ENCODE data around the gene PRR18.
A peak's percentile ranks its signal among the peaks of the same experiment; 100 is the strongest.
"Not testable (repeated sequence)": the region's sequence is repeated elsewhere in the genome, so short reads cannot be mapped to it uniquely, and the experiment has no call there.

Gene PRR18

DNA sequence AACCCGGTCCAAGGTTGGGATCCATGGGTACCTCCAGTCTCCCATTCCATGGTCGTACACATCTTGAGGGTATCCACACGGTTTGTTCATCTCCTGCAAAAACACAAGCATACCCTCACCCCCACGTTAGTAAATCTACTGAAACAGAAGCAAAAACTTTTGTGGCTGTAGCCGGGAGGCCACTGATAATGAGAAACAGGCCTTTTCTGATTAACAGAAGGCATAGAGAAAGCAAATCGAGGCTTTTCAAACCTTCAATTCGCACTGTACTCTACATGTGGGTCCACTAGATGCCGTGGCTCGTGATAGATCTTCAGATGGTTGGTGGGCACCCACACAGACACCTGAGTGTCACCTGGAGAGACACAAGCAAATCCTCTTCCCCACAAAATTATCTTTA, 37.5 kb upstream of the PRR18 start:
- not testable (repeated sequence) for H3K36me3 ChIP-seq (ENCODE audit: control insufficient read depth in 1 of 2, insufficient read depth in 2 of 2, low read length in 2 of 2); H3K9ac ChIP-seq (ENCODE audit: low read depth in 1 of 2, low read length in 2 of 2); H3K9me3 ChIP-seq (ENCODE audit: control insufficient read depth in 1 of 2, low read length in 2 of 2); H3K4me1 ChIP-seq (ENCODE audit: control insufficient read depth in 1 of 2, insufficient read depth in 2 of 2, low read length in 2 of 2); H3K4me3 ChIP-seq (ENCODE audit: low read depth in 1 of 2, low read length in 2 of 2); H3K27me3 ChIP-seq (ENCODE audit: control insufficient read depth in 1 of 2, insufficient read depth in 2 of 2, low read length in 2 of 2); H3K27ac ChIP-seq (ENCODE audit: low read depth, low read length)

DNA sequence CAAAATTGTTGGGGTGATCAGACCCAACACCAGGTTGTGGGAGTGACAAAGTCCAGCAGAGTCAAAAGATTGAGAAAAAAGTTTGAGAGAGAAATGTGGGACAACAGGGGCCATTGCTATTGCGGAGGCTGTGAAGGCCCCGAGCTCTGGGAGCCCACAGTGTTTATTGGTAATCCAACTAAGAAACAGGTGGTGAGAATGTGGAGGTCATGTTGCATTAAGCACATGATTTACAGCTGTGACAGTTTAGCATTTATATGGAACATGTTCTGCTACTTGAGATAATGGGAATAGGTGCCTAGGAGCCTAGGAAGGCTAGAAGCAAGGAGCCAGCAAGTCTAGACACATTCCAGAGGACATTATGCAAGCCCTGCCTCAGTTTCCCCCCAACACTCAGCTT, 36.7 kb upstream of the PRR18 start:
- not testable (repeated sequence) for H3K4me3 ChIP-seq (ENCODE audit: low read depth in 1 of 2, low read length in 2 of 2)

DNA sequence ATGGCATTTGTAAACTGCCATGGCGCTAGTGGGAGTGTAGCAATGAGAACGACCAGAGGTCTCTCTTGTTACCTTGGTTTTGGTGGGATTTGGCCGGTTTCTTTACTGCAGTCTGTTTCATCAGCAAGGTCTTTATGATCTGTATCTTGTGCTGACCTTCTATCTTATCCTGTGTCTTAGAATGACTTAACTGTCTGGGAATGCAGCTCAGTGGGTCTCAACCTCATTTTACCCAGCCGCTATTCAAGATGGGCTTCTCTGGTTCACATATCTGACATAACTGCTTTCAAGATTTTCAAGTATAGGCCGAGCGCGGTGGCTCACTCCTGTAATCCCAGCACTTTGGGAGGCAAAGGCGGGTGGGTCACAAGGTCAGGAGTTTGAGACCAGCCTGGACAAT, 36.0 kb upstream of the PRR18 start:
- H3K9ac ChIP-seq (ENCODE audit: low read depth in 1 of 2, low read length in 2 of 2) = no peak overlapping the region

More for the DNA sequence above, 36.7 kb upstream of the PRR18 start:
- H3K9me3 ChIP-seq (ENCODE audit: control insufficient read depth in 1 of 2, low read length in 2 of 2); H3K36me3 ChIP-seq (ENCODE audit: control insufficient read depth in 1 of 2, insufficient read depth in 2 of 2, low read length in 2 of 2); H3K27me3 ChIP-seq (ENCODE audit: control insufficient read depth in 1 of 2, insufficient read depth in 2 of 2, low read length in 2 of 2); H3K27ac ChIP-seq (ENCODE audit: low read depth, low read length); H3K9ac ChIP-seq (ENCODE audit: low read depth in 1 of 2, low read length in 2 of 2): not testable (repeated sequence)
- H3K4me1 ChIP-seq (ENCODE audit: control insufficient read depth in 1 of 2, insufficient read depth in 2 of 2, low read length in 2 of 2) = peaks cover 15 to 16% of the 10 kb centered on the region in 2 donors

DNA sequence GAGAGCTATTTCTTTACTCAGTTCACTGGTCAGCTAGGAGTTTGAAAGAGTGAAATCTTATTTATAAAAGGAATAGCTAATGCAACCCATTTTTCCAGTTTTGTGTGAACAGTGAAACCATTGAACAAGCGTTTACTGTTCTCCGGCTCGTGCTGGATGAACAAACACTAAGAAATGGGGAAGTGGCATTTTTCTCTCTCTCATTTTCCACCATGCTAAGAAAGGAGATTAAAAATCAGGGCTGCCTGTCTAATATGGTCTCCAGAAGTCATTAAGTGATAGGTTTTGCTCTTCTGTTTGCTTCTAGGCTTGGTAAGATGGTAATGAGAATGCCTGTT, 34.9 kb upstream of the PRR18 start:
- H3K27me3 ChIP-seq (ENCODE audit: control insufficient read depth in 1 of 2, insufficient read depth in 2 of 2, low read length in 2 of 2) = no peaks in the 10 kb centered on the region
- no peaks in the 10 kb centered on the region for H3K9me3 ChIP-seq (ENCODE audit: control insufficient read depth in 1 of 2, low read length in 2 of 2)
- H3K4me3 ChIP-seq (ENCODE audit: low read depth in 1 of 2, low read length in 2 of 2) = peak overlapping the region; percentile 77 to 93
- peak overlapping the region; percentile 91 for H3K27ac ChIP-seq (ENCODE audit: low read depth, low read length)
- H3K9ac ChIP-seq (ENCODE audit: low read depth in 1 of 2, low read length in 2 of 2) = peak overlapping the region; percentile 94 to 97
- peaks cover 5 to 8% of the 10 kb centered on the region in 2 donors for H3K36me3 ChIP-seq (ENCODE audit: control insufficient read depth in 1 of 2, insufficient read depth in 2 of 2, low read length in 2 of 2)
- H3K4me1 ChIP-seq (ENCODE audit: control insufficient read depth in 1 of 2, insufficient read depth in 2 of 2, low read length in 2 of 2) = peaks cover 25 to 27% of the 10 kb centered on the region in 2 donors

More for the DNA sequence above, 36.0 kb upstream of the PRR18 start:
- peaks cover 22 to 23% of the 10 kb centered on the region in 2 donors for H3K4me1 ChIP-seq (ENCODE audit: control insufficient read depth in 1 of 2, insufficient read depth in 2 of 2, low read length in 2 of 2)
- H3K36me3 ChIP-seq (ENCODE audit: control insufficient read depth in 1 of 2, insufficient read depth in 2 of 2, low read length in 2 of 2) = no peaks in the 10 kb centered on the region
- no peaks in the 10 kb centered on the region for H3K9me3 ChIP-seq (ENCODE audit: control insufficient read depth in 1 of 2, low read length in 2 of 2)
- H3K27me3 ChIP-seq (ENCODE audit: control insufficient read depth in 1 of 2, insufficient read depth in 2 of 2, low read length in 2 of 2) = no peaks in the 10 kb centered on the region
- no peak overlapping the region for H3K4me3 ChIP-seq (ENCODE audit: low read depth in 1 of 2, low read length in 2 of 2)
- no peak overlapping the region for H3K27ac ChIP-seq (ENCODE audit: low read depth, low read length)

DNA sequence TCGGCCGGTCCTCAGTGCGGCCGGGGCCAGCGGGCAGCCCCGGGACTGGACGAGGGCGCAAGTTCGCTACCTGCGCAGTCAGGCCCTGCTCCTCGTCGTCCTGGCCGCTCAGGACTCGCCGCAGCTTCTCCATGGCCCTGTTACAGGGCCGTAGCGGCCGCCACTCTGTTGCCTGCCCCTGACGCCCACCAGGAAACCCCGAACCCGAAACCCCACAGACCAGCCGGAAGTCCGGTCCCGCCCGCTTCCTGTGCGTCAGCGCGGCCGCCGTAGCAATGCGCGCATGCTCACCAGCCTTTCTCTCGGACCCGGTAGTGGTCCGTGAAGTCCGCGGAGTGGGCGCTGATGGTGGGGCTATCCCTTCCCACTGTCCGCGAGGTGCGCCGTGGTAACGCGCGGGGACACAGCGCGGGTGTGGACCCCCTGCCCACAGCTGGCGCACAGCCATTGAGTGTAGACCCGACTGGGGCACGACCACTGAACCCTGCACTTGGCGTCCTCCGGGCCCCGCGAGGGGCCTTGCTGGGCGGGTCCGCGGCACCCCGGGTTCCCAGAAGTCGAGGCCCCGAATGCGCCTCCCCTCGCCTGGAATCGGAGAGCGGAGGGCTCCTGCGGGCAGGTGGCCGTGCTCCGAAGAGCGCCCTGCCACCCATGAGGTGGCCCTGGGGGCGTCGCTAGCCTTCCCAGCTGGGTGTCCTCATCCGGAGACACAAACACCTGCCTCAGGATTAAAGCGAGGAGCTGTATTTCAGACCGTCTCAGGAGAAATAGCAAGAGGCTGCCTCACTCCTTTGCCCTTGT, 34.4 kb upstream of the PRR18 start, which contains the start of gene SFT2D1:
Gene SFT2D1 (minus strand): TSS at position 197 of the 801 bp plus-strand sequence. CDS start 64 bp downstream, at position 133.
- H3K27me3 ChIP-seq (ENCODE audit: control insufficient read depth in 1 of 2, insufficient read depth in 2 of 2, low read length in 2 of 2) = no peaks in the 10 kb centered on the region
- peaks cover 6 to 13% of the 10 kb centered on the region in 2 donors for H3K36me3 ChIP-seq (ENCODE audit: control insufficient read depth in 1 of 2, insufficient read depth in 2 of 2, low read length in 2 of 2)
- H3K27ac ChIP-seq (ENCODE audit: low read depth, low read length) = peak within 1 kb of the TSS; percentile 91
- peak within 1 kb of the TSS; percentile 94 to 97 for H3K9ac ChIP-seq (ENCODE audit: low read depth in 1 of 2, low read length in 2 of 2)
- no peaks in the 10 kb centered on the region for H3K9me3 ChIP-seq (ENCODE audit: control insufficient read depth in 1 of 2, low read length in 2 of 2)
- H3K4me1 ChIP-seq (ENCODE audit: control insufficient read depth in 1 of 2, insufficient read depth in 2 of 2, low read length in 2 of 2) = peaks cover 25 to 27% of the 10 kb centered on the region in 2 donors
- H3K4me3 ChIP-seq (ENCODE audit: low read depth in 1 of 2, low read length in 2 of 2) = peak within 1 kb of the TSS; percentile 77 to 93

DNA sequence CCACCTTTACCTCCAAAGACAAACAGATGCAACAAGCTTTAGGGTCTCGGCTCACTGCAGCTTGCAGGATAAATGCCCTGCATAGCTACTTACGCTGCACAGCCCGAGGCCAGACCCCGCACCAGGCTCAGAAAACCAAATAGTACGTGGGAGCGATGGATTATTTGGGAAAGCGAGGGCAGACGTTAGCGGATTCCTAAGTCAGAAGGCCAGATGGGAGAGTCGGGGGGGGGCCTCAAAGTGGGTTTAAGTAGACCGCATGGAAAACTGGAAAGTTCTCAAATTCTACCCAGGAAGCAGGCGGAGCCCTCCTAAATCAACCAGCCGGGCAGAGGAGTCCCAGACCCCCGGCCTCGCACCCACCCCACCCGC, 33.8 kb upstream of the PRR18 start:
- H3K27me3 ChIP-seq (ENCODE audit: control insufficient read depth in 1 of 2, insufficient read depth in 2 of 2, low read length in 2 of 2) = no peaks in the 10 kb centered on the region
- H3K9ac ChIP-seq (ENCODE audit: low read depth in 1 of 2, low read length in 2 of 2) = peak overlapping the region; percentile 94 to 97
- peaks cover 25 to 27% of the 10 kb centered on the region in 2 donors for H3K4me1 ChIP-seq (ENCODE audit: control insufficient read depth in 1 of 2, insufficient read depth in 2 of 2, low read length in 2 of 2)
- H3K27ac ChIP-seq (ENCODE audit: low read depth, low read length) = peak overlapping the region; percentile 91
- no peaks in the 10 kb centered on the region for H3K9me3 ChIP-seq (ENCODE audit: control insufficient read depth in 1 of 2, low read length in 2 of 2)
- peaks cover 8 to 19% of the 10 kb centered on the region in 2 donors for H3K36me3 ChIP-seq (ENCODE audit: control insufficient read depth in 1 of 2, insufficient read depth in 2 of 2, low read length in 2 of 2)
- peak overlapping the region; percentile 77 to 93 for H3K4me3 ChIP-seq (ENCODE audit: low read depth in 1 of 2, low read length in 2 of 2)

DNA sequence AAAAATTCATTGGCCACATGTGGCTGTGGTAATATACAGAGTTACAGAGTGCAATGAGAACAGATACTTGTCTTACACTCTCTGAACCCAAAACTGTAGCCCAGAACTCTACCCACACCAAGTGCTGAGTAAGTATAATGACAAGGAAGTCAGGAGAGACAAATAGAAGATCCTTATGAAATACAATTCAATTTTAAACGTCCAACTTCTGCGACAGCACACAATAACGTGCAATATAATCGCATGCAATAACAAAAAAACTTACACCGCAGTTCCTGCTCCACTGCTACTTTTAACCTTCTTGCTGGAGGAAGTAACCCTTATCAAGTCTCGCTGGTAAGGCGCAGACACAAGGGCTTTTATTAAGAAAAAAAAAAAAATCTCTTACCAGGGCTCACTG, 33.3 kb upstream of the PRR18 start:
- Histone ChIP-seq H3K27me3 (ENCODE audit: control insufficient read depth in 1 of 2, insufficient read depth in 2 of 2, low read length in 2 of 2) (no peaks in the 10 kb centered on the region), H3K36me3 (ENCODE audit: control insufficient read depth in 1 of 2, insufficient read depth in 2 of 2, low read length in 2 of 2) (peaks cover 11 to 24% of the 10 kb centered on the region in 2 donors), H3K9ac (ENCODE audit: low read depth in 1 of 2, low read length in 2 of 2) (peak overlapping the region; percentile 94 to 97), H3K4me3 (ENCODE audit: low read depth in 1 of 2, low read length in 2 of 2) (peak overlapping the region; percentile 77 to 93), H3K4me1 (ENCODE audit: control insufficient read depth in 1 of 2, insufficient read depth in 2 of 2, low read length in 2 of 2) (peaks cover 25 to 27% of the 10 kb centered on the region in 2 donors), H3K27ac (ENCODE audit: low read depth, low read length) (no peak overlapping the region), H3K9me3 (ENCODE audit: control insufficient read depth in 1 of 2, low read length in 2 of 2) (no peaks in the 10 kb centered on the region)

DNA sequence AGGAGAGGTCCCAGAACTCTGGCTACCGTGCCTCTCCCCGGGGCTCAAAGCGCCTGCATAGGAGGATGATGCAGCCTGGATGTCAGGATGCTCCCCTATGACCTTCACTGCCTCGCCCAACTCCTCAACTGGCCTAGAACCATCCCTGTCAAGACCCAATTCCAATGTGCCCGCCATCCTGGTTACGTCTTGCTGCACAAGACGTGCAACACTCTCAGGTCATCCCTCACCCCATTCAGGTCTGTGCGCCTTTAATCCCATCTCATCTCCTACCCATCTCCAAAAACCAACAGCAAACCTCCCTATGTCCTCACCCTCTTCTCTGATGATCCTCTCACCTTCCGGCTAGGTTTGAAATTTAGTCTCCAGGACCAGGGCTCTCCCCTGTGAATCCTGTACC, 30.7 kb upstream of the PRR18 start:
- peaks cover 11 to 41% of the 10 kb centered on the region in 2 donors for H3K36me3 ChIP-seq (ENCODE audit: control insufficient read depth in 1 of 2, insufficient read depth in 2 of 2, low read length in 2 of 2)
- no peaks in the 10 kb centered on the region for H3K9me3 ChIP-seq (ENCODE audit: control insufficient read depth in 1 of 2, low read length in 2 of 2)
- no peak overlapping the region for H3K27ac ChIP-seq (ENCODE audit: low read depth, low read length)
- no peak overlapping the region for H3K9ac ChIP-seq (ENCODE audit: low read depth in 1 of 2, low read length in 2 of 2)
- no peak overlapping the region for H3K4me3 ChIP-seq (ENCODE audit: low read depth in 1 of 2, low read length in 2 of 2)
- H3K27me3 ChIP-seq (ENCODE audit: control insufficient read depth in 1 of 2, insufficient read depth in 2 of 2, low read length in 2 of 2) = no peaks in the 10 kb centered on the region
- H3K4me1 ChIP-seq (ENCODE audit: control insufficient read depth in 1 of 2, insufficient read depth in 2 of 2, low read length in 2 of 2) = peaks cover 27 to 33% of the 10 kb centered on the region in 2 donors

DNA sequence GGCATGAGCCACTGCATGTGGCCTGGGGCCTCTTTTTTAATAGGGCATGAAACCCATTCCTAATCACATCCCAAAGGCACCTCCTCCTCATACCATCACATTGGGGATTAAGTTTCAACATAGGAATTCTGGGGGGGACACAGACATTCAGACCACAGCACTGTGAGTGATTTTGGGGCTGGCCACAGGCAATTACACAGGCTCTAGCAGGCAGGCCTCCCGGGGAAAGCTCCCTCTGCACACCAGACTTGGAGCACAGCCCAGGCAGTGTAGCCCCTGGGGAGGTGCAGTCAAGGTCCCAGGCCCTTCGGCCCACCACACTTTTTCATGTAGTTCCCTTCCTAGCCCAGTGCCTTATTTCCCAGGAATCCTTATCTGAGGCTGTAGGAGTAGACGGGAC, 28.7 kb upstream of the PRR18 start:
- Histone ChIP-seq H3K36me3 (ENCODE audit: control insufficient read depth in 1 of 2, insufficient read depth in 2 of 2, low read length in 2 of 2) (peaks cover 11 to 46% of the 10 kb centered on the region in 2 donors), H3K4me1 (ENCODE audit: control insufficient read depth in 1 of 2, insufficient read depth in 2 of 2, low read length in 2 of 2) (peaks cover 21 to 45% of the 10 kb centered on the region in 2 donors)

DNA sequence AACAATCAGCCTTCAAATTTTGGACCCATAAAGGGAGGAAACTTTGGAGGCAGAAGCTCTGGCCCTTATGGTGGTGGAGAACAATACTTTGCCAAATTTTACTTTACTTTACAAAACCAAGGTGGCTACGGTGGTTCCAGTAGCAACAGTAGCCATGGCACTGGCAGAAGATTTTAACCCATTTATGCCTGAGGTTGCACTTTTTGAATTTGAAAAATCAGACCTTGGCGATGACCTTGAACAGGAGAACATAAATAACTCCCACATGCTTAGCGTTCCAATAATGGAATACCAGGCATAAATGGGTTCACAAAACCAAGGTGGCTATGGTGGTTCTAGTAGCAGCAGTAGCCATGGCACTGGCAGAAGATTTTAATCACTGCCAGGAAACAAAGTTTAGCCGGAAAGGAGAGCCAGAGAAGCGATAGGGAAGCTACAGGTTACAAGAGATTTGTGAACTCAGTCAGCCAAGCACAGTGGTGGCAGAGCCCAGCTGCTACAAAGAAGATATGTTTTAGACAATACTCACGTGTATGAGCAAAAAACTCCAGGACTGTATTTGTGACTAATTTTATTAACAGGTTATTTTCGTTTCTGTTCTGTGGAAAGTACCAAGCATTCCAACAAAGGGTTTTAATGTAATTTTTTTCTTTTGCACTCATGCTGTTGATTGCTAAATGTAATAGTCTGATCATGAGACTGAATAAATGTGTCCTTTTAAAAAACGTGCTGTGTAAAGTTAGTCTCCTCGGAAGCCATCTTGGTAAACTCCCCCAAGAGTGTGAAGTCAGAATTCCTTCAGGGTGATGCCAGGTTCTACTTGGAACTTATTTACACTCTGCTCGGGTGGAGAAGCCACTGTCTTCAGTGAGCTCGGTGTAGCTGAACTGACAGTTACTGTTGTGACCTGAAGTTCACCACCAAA, 27.4 kb upstream of the PRR18 start:
- Histone ChIP-seq H3K9me3 (ENCODE audit: control insufficient read depth in 1 of 2, low read length in 2 of 2) (no peaks in the 10 kb centered on the region), H3K36me3 (ENCODE audit: control insufficient read depth in 1 of 2, insufficient read depth in 2 of 2, low read length in 2 of 2) (peaks cover 11 to 46% of the 10 kb centered on the region in 2 donors), H3K4me3 (ENCODE audit: low read depth in 1 of 2, low read length in 2 of 2) (no peak overlapping the region), H3K27ac (ENCODE audit: low read depth, low read length) (no peak overlapping the region), H3K9ac (ENCODE audit: low read depth in 1 of 2, low read length in 2 of 2) (no peak overlapping the region), H3K27me3 (ENCODE audit: control insufficient read depth in 1 of 2, insufficient read depth in 2 of 2, low read length in 2 of 2) (no peaks in the 10 kb centered on the region), H3K4me1 (ENCODE audit: control insufficient read depth in 1 of 2, insufficient read depth in 2 of 2, low read length in 2 of 2) (peaks cover 24 to 41% of the 10 kb centered on the region in 2 donors)

More for the DNA sequence above, 28.7 kb upstream of the PRR18 start:
- Histone ChIP-seq H3K27ac (ENCODE audit: low read depth, low read length) (no peak overlapping the region), H3K27me3 (ENCODE audit: control insufficient read depth in 1 of 2, insufficient read depth in 2 of 2, low read length in 2 of 2) (no peaks in the 10 kb centered on the region), H3K4me3 (ENCODE audit: low read depth in 1 of 2, low read length in 2 of 2) (no peak overlapping the region), H3K9me3 (ENCODE audit: control insufficient read depth in 1 of 2, low read length in 2 of 2) (no peaks in the 10 kb centered on the region), H3K9ac (ENCODE audit: low read depth in 1 of 2, low read length in 2 of 2) (no peak overlapping the region)

All from duodenal mucosa (tissue), 2 donors.